Measurements from ENCODE around the gene RASA3.

The RASA3 gene

DNA sequence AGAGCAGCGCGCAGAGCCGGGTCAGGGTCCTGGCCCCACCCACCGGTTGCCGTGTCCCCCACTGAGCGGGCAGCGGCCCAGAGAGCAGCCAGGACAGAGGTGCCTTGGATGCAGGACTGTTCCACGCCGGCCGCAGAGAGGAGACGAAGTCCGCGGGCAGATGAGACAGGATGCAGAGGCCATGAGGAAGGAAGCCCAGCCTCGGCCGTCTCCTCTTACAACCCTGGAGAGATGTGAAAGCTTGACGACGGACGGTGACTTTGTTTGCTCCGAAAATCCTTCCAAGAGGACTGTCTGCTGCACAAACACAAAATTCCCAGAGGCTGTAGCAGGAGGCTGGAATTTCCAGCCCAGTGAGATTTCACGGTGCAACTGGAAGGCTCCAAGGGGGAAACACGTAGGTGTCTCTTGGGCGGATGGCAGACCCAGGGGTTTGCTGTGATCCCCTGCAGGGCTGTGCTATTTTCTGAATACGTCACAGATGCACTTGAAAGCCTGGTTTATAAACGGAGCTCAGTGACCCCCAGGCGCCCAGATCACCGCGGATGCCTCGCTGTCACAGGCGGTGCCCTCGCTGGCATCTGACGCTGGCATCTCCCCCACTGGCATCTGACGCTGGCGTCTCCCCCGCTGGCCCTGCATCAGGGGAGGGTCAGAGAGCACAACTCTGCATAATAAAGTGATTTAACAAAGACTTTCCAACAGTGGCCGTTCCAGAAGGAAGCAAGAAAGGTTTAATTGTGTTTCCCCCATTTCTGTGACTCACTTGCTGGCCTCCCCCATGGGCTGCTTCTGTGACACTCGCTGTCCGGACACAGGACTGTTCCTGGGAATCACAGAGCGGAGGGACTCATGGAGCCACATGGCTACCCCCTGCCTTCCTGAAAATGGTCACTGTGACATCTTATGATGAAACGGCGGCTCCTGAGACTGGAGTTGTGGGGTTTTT, 96.6 kb downstream of the RASA3 start:
- Histone ChIP-seq H3K9me3 (ENCODE audit: control insufficient read depth, low read length) (no peaks in the 10 kb centered on the region), H3K36me3 (ENCODE audit: control insufficient read depth, insufficient read depth, low read length) (no peaks in the 10 kb centered on the region), H3K27me3 (ENCODE audit: control insufficient read depth, insufficient read depth, low read length) (peaks cover 4% of the 10 kb centered on the region), H3K4me3 (ENCODE audit: low read length) (no peak overlapping the region), H3K9ac (ENCODE audit: low read length) (no peak overlapping the region), H3K4me1 (ENCODE audit: control insufficient read depth, insufficient read depth, low read length) (no peaks in the 10 kb centered on the region)

DNA sequence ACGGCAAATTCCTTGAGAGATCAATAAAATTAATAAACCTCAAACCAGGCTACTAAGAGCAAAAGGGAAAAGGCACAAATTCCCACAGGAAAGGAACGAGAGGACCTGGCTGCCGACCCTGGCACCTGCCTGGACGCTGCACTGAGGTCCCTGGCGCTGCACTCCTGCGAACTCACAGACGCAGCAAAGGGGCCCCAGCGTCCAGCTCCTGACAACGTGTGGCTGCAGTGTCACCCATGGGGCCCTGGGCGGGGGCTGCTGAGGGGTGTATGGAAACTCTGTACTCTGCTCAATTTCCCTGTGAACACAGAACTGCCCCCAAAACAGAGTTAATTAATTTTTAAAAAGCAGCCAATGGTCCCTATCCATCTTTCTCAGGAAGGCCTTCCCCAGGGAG, 97.2 kb downstream of the RASA3 start:
- Histone ChIP-seq H3K4me1 (ENCODE audit: control insufficient read depth, insufficient read depth, low read length) (no peaks in the 10 kb centered on the region), H3K27me3 (ENCODE audit: control insufficient read depth, insufficient read depth, low read length) (peaks cover 4% of the 10 kb centered on the region), H3K4me3 (ENCODE audit: low read length) (no peak overlapping the region), H3K36me3 (ENCODE audit: control insufficient read depth, insufficient read depth, low read length) (no peaks in the 10 kb centered on the region), H3K9me3 (ENCODE audit: control insufficient read depth, low read length) (no peaks in the 10 kb centered on the region), H3K9ac (ENCODE audit: low read length) (no peak overlapping the region)

GRCh38 chr13:114034481-114034891, 97.9 kb downstream of the RASA3 start:
- no peak overlapping the region for H3K9ac ChIP-seq (ENCODE audit: low read length)
- H3K36me3 ChIP-seq (ENCODE audit: control insufficient read depth, insufficient read depth, low read length): no peaks in the 10 kb centered on the region
- no peak overlapping the region for H3K4me3 ChIP-seq (ENCODE audit: low read length)
- H3K9me3 ChIP-seq (ENCODE audit: control insufficient read depth, low read length): no peaks in the 10 kb centered on the region
- peaks cover 4% of the 10 kb centered on the region for H3K27me3 ChIP-seq (ENCODE audit: control insufficient read depth, insufficient read depth, low read length)
- no peaks in the 10 kb centered on the region for H3K4me1 ChIP-seq (ENCODE audit: control insufficient read depth, insufficient read depth, low read length)

- no peaks in the 10 kb centered on the region for H3K9me3 ChIP-seq (ENCODE audit: control insufficient read depth, low read length)
- peaks cover 4% of the 10 kb centered on the region for H3K27me3 ChIP-seq (ENCODE audit: control insufficient read depth, insufficient read depth, low read length)
- H3K9ac ChIP-seq (ENCODE audit: low read length): no peak overlapping the region
- no peaks in the 10 kb centered on the region for H3K36me3 ChIP-seq (ENCODE audit: control insufficient read depth, insufficient read depth, low read length)
- no peak overlapping the region for H3K4me3 ChIP-seq (ENCODE audit: low read length)
- H3K4me1 ChIP-seq (ENCODE audit: control insufficient read depth, insufficient read depth, low read length): no peaks in the 10 kb centered on the region
Observed at GRCh38 chr13:114033541-114034315, 98.7 kb downstream of the RASA3 start.

GRCh38 chr13:114032126-114032799, 100.2 kb downstream of the RASA3 start:
- H3K4me3 ChIP-seq (ENCODE audit: low read length): no peak overlapping the region
- no peak overlapping the region for H3K9ac ChIP-seq (ENCODE audit: low read length)
- no peaks in the 10 kb centered on the region for H3K9me3 ChIP-seq (ENCODE audit: control insufficient read depth, low read length)
- peaks cover 4% of the 10 kb centered on the region for H3K27me3 ChIP-seq (ENCODE audit: control insufficient read depth, insufficient read depth, low read length)
- H3K4me1 ChIP-seq (ENCODE audit: control insufficient read depth, insufficient read depth, low read length): no peaks in the 10 kb centered on the region
- H3K36me3 ChIP-seq (ENCODE audit: control insufficient read depth, insufficient read depth, low read length): no peaks in the 10 kb centered on the region

DNA sequence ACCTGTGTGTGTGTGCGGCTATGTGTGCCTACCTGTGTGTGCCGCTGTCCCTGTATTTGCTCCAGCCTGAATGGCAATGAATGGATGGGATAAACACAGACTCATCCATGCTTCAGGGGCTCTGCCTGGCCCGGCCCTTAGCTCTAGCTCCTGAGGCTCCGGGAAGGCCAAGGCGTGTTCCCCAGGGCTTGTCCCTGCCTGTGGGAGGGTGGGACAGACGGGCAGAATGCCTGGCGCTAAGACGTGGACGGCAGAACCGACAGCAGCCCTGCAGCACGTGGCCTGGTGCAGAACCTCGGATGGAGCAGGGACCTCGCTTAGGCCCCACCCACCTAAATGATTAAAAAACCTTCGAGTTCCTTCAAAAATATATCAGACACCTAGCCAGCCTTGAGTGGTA, 100.8 kb downstream of the RASA3 start:
- H3K9me3 ChIP-seq (ENCODE audit: control insufficient read depth, low read length): no peaks in the 10 kb centered on the region
- peaks cover 3% of the 10 kb centered on the region for H3K4me1 ChIP-seq (ENCODE audit: control insufficient read depth, insufficient read depth, low read length)
- peaks cover 4% of the 10 kb centered on the region for H3K27me3 ChIP-seq (ENCODE audit: control insufficient read depth, insufficient read depth, low read length)
- H3K36me3 ChIP-seq (ENCODE audit: control insufficient read depth, insufficient read depth, low read length): no peaks in the 10 kb centered on the region
- no peak overlapping the region for H3K9ac ChIP-seq (ENCODE audit: low read length)
- no peak overlapping the region for H3K4me3 ChIP-seq (ENCODE audit: low read length)

DNA sequence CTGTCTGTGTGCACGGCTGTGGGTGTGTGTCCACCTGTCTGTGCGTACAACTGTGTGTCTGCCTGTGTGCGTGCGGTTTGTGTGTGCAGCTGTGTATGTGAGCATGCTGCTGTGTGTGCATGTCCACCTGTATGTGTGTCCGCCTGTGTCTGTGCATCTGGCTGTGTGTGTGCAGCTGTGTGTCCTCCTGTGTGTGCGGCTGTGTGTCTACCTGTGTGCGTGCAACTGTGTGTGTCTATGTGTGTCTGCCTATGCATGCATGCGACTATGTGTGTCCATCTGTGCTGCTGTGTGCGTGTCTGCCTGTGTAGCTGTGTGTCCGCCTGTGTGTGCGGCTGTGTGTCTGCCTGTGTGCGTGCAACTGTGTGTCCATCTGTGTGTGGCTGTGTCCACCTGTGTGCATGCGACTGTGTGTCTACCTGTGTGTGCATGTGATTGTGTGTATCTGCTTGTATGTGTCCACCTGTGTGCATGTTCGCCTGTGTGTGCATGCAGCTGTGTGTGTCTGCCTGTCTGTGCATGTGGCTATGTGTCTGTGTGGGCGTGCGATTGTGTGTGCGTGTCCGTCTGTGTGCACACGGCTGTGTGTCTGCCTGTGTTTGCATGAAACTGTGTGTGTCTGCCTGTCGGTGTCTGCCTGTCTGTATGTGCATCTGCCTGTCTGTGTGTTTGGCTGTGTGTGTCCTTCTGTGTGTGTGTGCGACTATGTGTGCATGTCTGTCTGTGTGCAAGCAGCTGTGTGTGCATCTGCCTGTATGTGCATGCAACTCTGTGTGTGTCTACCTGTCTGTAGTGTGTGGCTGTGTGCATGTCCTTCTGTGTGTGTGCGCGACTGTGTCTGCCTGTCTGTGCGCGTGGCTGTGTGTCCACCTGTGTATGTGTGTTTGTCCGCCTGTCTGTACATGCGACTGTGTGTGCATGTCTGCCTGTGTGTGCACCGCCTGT, 101.5 kb downstream of the RASA3 start:
- H3K4me1 ChIP-seq (ENCODE audit: control insufficient read depth, insufficient read depth, low read length): peaks cover 7% of the 10 kb centered on the region
- peaks cover 4% of the 10 kb centered on the region for H3K27me3 ChIP-seq (ENCODE audit: control insufficient read depth, insufficient read depth, low read length)
- no peak overlapping the region for H3K9ac ChIP-seq (ENCODE audit: low read length)
- no peak overlapping the region for H3K4me3 ChIP-seq (ENCODE audit: low read length)
- H3K36me3 ChIP-seq (ENCODE audit: control insufficient read depth, insufficient read depth, low read length): no peaks in the 10 kb centered on the region
- no peaks in the 10 kb centered on the region for H3K9me3 ChIP-seq (ENCODE audit: control insufficient read depth, low read length)

- H3K36me3 ChIP-seq (ENCODE audit: control insufficient read depth, insufficient read depth, low read length): no peaks in the 10 kb centered on the region
- H3K4me1 ChIP-seq (ENCODE audit: control insufficient read depth, insufficient read depth, low read length): peaks cover 7% of the 10 kb centered on the region
Observed at GRCh38 chr13:114029866-114030625, 102.4 kb downstream of the RASA3 start.

GRCh38 chr13:114027826-114028225, 104.6 kb downstream of the RASA3 start:
- H3K27me3 ChIP-seq (ENCODE audit: control insufficient read depth, insufficient read depth, low read length): no peaks in the 10 kb centered on the region
- H3K4me1 ChIP-seq (ENCODE audit: control insufficient read depth, insufficient read depth, low read length): peaks cover 7% of the 10 kb centered on the region
- no peaks in the 10 kb centered on the region for H3K36me3 ChIP-seq (ENCODE audit: control insufficient read depth, insufficient read depth, low read length)
- H3K4me3 ChIP-seq (ENCODE audit: low read length): no peak overlapping the region
- no peak overlapping the region for H3K9ac ChIP-seq (ENCODE audit: low read length)
- no peaks in the 10 kb centered on the region for H3K9me3 ChIP-seq (ENCODE audit: control insufficient read depth, low read length)

More at GRCh38 chr13:114029866-114030625, 102.4 kb downstream of the RASA3 start:
- no peaks in the 10 kb centered on the region for H3K9me3 ChIP-seq (ENCODE audit: control insufficient read depth, low read length)
- H3K9ac ChIP-seq (ENCODE audit: low read length): no peak overlapping the region
- H3K27me3 ChIP-seq (ENCODE audit: control insufficient read depth, insufficient read depth, low read length): peaks cover 4% of the 10 kb centered on the region
- H3K4me3 ChIP-seq (ENCODE audit: low read length): no peak overlapping the region

DNA sequence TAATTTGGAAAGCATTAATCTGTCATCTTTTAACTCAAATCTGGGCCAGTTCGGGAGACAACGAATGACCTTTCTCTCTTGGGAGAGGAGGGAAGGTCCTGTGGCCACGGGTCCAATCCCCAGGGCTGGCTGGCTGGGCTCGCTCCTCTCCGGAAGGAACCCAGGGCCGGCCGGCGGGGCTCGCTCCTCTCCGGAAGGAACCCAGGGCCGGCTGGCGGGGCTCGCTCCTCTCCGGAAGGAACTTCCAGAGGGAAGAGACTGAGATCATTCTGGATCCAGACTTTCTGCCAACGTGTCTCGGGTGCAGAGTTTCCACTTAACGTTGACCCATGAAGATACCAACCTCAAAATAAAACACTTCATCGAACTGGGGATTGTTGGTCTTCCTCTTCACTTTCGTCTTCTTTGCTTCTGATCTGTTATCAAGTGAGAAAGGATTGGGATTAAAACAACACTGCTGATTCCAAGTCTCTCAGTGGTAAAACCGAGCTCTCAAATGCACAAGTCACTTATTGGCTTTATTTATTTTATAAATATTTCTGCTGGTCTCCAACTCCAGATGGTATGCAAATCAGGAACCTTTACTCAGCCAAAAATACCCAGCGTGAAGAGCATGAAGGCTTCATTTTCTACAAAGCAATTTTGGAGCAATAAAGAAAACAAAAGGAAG, 105.2 kb downstream of the RASA3 start:
- no peaks in the 10 kb centered on the region for H3K27me3 ChIP-seq (ENCODE audit: control insufficient read depth, insufficient read depth, low read length)
- H3K9ac ChIP-seq (ENCODE audit: low read length): no peak overlapping the region
- no peaks in the 10 kb centered on the region for H3K36me3 ChIP-seq (ENCODE audit: control insufficient read depth, insufficient read depth, low read length)
- peaks cover 7% of the 10 kb centered on the region for H3K4me1 ChIP-seq (ENCODE audit: control insufficient read depth, insufficient read depth, low read length)
- no peak overlapping the region for H3K4me3 ChIP-seq (ENCODE audit: low read length)
- no peaks in the 10 kb centered on the region for H3K9me3 ChIP-seq (ENCODE audit: control insufficient read depth, low read length)

Measured in mucosa of stomach (tissue), 1 donor.